Lower leg skin (tissue), 3 donors: ENCODE data around the gene ERI3.

Experiments
- CTCF ChIP-seq, 3 donors: fragments of 450-650 bp; IDR thresholded peaks; one replicate each; pipeline ENCODE4 v1.5.1; 2016; ENCODE audit warnings: antibody characterized with exemption in 3 of 3, mild to moderate bottlenecking in 3 of 3, moderate library complexity in 2 of 3
- POLR2A ChIP-seq, 2 donors: fragments of 450-650 bp; IDR thresholded peaks; one replicate each; pipeline ENCODE4 v1.6.1; 2016 to 2017; ENCODE audit warnings: antibody characterized with exemption in 2 of 2, mild to moderate bottlenecking in 1 of 2, moderate library complexity in 1 of 2

- TF ChIP-seq CTCF (IDR thresholded peaks at IDR 0.05) (no peak), POLR2A (IDR thresholded peaks at IDR 0.05) (no peak)
Measured at GRCh38 chr1:44235808-44236207, 119.2 kb downstream of the ERI3 start.
